CD14-positive monocyte (primary cell): ENCODE data around the gene LRP1B. TPM values are rescaled to one million over a fixed set of nuclear protein-coding genes. Genes with fewer than 3 reads are reported as not detected.

Experiments
- DNase-seq, 3 donors: peaks; one replicate each; pipeline ENCODE4 v3.0.0-alpha.2; 2011 to 2022
- H2AFZ ChIP-seq: 2 replicates; pipeline ENCODE4 v1.6.0; 2012; ENCODE audit warnings: mild to moderate bottlenecking, low read depth, low read length, inconsistent platforms; ENCODE audit not compliant: insufficient read depth, poor library complexity, severe bottlenecking
- H3K27ac ChIP-seq, 2 donors: 1 replicate in 1 of 2; 2 replicates in 1 of 2; pipeline ENCODE4 v1.5.1; 2012 to 2013; ENCODE audit warnings: low read length in 2 of 2, control low read depth in 1 of 2, inconsistent platforms in 1 of 2, low read depth in 1 of 2, mild to moderate bottlenecking in 1 of 2
- H3K27me3 ChIP-seq, 2 donors: one replicate each; pipeline versions ENCODE4 v1.6.0 to v1.6.1; 2011 to 2013; ENCODE audit warnings: low read length in 2 of 2; ENCODE audit not compliant: control insufficient read depth in 2 of 2, insufficient read depth in 2 of 2
- H3K36me3 ChIP-seq, 2 donors: replicated peaks in 1 of 2; 1 replicate in 1 of 2; 2 replicates in 1 of 2; pipeline versions ENCODE4 v1.5.1 to v1.6.1; 2012 to 2013; ENCODE audit warnings: low read length in 2 of 2, control low read depth in 1 of 2, inconsistent platforms in 1 of 2, mild to moderate bottlenecking in 1 of 2; ENCODE audit not compliant: insufficient read depth in 2 of 2, control insufficient read depth in 1 of 2
- H3K4me1 ChIP-seq, 2 donors: 1 replicate in 1 of 2; 2 replicates in 1 of 2; pipeline versions ENCODE4 v1.5.1 to v1.6.1; 2012 to 2013; ENCODE audit warnings: low read length in 2 of 2, control low read depth in 1 of 2, inconsistent platforms in 1 of 2, mild to moderate bottlenecking in 1 of 2, moderate library complexity in 1 of 2; ENCODE audit not compliant: insufficient read depth in 2 of 2, control insufficient read depth in 1 of 2
- H3K4me2 ChIP-seq: replicated peaks from 2 replicates; pipeline ENCODE3; 2012; ENCODE audit warnings: low read length, moderate library complexity, mild to moderate bottlenecking; ENCODE audit not compliant: poor library complexity, severe bottlenecking; ENCODE audit errors: extremely low read depth
- H3K4me3 ChIP-seq, 3 experiments: fragments of 200-600 bp in 1 of 3; sonication (generic) in 1 of 3; replicated peaks in 1 of 3; 1 replicate in 2 of 3; 2 replicates in 1 of 3; pipeline ENCODE4 v1.5.1; 2011 to 2013; ENCODE audit warnings: low read length in 3 of 3, mild to moderate bottlenecking in 3 of 3, control low read depth in 2 of 3, low read depth in 2 of 3, inconsistent platforms in 1 of 3, moderate library complexity in 1 of 3
- H3K79me2 ChIP-seq: 2 replicates; pipeline ENCODE4 v1.6.0; 2012; ENCODE audit warnings: mild to moderate bottlenecking, control low read depth, inconsistent platforms, low read length, moderate library complexity; ENCODE audit not compliant: insufficient read depth
- H3K9ac ChIP-seq: 2 replicates; pipeline ENCODE4 v1.6.0; 2017; ENCODE audit warnings: low read length, mild to moderate bottlenecking; ENCODE audit not compliant: insufficient read depth, poor library complexity, severe bottlenecking
- H3K9me3 ChIP-seq, 2 donors: replicated peaks in 1 of 2; 1 replicate in 1 of 2; 2 replicates in 1 of 2; pipeline versions ENCODE4 v1.5.1 to v1.6.1; 2012 to 2013; ENCODE audit warnings: low read length in 2 of 2, control low read depth in 1 of 2; ENCODE audit not compliant: control insufficient read depth in 1 of 2, insufficient read depth in 1 of 2
- H4K20me1 ChIP-seq: 2 replicates; pipeline ENCODE4 v1.6.0; 2012; ENCODE audit warnings: mild to moderate bottlenecking, low read length, control low read depth, moderate library complexity; ENCODE audit not compliant: insufficient read depth
- H3K27ac Mint-ChIP-seq, 7 donors: one replicate each; pipeline ENCODE4 v1.8.0; 2020; ENCODE audit warnings: mild to moderate bottlenecking in 7 of 7, mixed read lengths in 7 of 7, moderate library complexity in 6 of 7, inconsistent platforms in 2 of 7
- H3K27me3 Mint-ChIP-seq, 3 donors: one replicate each; pipeline ENCODE4 v1.8.0; 2021 to 2022; ENCODE audit warnings: low read depth in 3 of 3, mild to moderate bottlenecking in 3 of 3, mixed read lengths in 3 of 3, moderate library complexity in 3 of 3, inconsistent platforms in 1 of 3
- H3K36me3 Mint-ChIP-seq, 2 donors: one replicate each; pipeline ENCODE4 v1.8.0; 2020; ENCODE audit warnings: mixed read lengths in 2 of 2, inconsistent platforms in 1 of 2, mild to moderate bottlenecking in 1 of 2
- H3K4me1 Mint-ChIP-seq: one replicate; pipeline ENCODE4 v1.8.0; 2020; ENCODE audit warnings: mild to moderate bottlenecking, mixed read lengths
- H3K4me3 Mint-ChIP-seq, 2 donors: one replicate each; pipeline ENCODE4 v1.8.0; 2020; ENCODE audit warnings: mild to moderate bottlenecking in 2 of 2, mixed read lengths in 2 of 2, moderate library complexity in 1 of 2
- H3K9me3 Mint-ChIP-seq, 7 donors: one replicate each; pipeline ENCODE4 v1.8.0; 2020 to 2022; ENCODE audit warnings: mixed read lengths in 7 of 7, mild to moderate bottlenecking in 6 of 7, moderate library complexity in 6 of 7, inconsistent platforms in 2 of 7
- CTCF ChIP-seq: fragments of 200-600 bp; IDR thresholded peaks from one replicate; pipeline ENCODE4 v1.8.0; 2022; ENCODE audit warnings: antibody characterized with exemption, mild to moderate bottlenecking
- WGBS: methylation state at CpG from one replicate; pipeline ENCODE4 v1.1.5; 2013; ENCODE audit warnings: missing lambda C conversion rate; ENCODE audit not compliant: insufficient coverage; 5-methylcytosine and 5-hydroxymethylcytosine counted together
- intact Hi-C, 2 donors: fragments of 100-400 bp; cut with micrococcal nuclease; formaldehyde crosslinking; loops; one replicate each; pipeline versions ENCODE4 v1.15.0 to v1.15.1; 2023
- polyA plus RNA-seq, 3 donors: library from polyadenylated mRNA; depleted of rRNA in 1 of 3; unstranded in 2 of 3; stranded (reverse) in 1 of 3; fragments of 300-500 nt in 2 of 3; fragments of >200 nt in 1 of 3; fragmentation: Illumina TruSeq in 2 of 3; gene quantifications; 1 replicate in 2 of 3; 2 replicates in 1 of 3; pipeline ENCODE4 v1.2.3, GENCODE V29; 2012 to 2021

The LRP1B gene
- polyA plus RNA-seq, 3 donors, result not detected

GRCh38 chr2:141058556-141058955 is 1072.3 kb downstream of the LRP1B start:
- Histone ChIP-seq H2AFZ (no peak overlapping the region), H3K9ac (no peak overlapping the region), H3K9me3 (no peaks in the 10 kb centered on the region), H3K4me1 (no peaks in the 10 kb centered on the region), H4K20me1 (no peaks in the 10 kb centered on the region), H3K27ac (no peak overlapping the region), H3K4me3 (no peak overlapping the region), H3K4me2 (no peak overlapping the region), H3K27me3 (no peaks in the 10 kb centered on the region), H3K36me3 (no peaks in the 10 kb centered on the region), H3K79me2 (no peaks in the 10 kb centered on the region)
- intact Hi-C loops, result no loop called here
- H3K9me3 Mint-ChIP-seq, result peaks cover 0 to 2% (median 0%) of the 10 kb centered on the region in 7 donors
- no peak for DNase-seq
- WGBS, result 0% methylated on average over 2 of the region's 4 CpGs
- H3K4me1 Mint-ChIP-seq, result no peaks in the 10 kb centered on the region
- H3K36me3 Mint-ChIP-seq, result no peaks in the 10 kb centered on the region
- no peaks in the 10 kb centered on the region for H3K27me3 Mint-ChIP-seq
- no peak overlapping the region for H3K27ac Mint-ChIP-seq
- TF ChIP-seq CTCF, result no peak
- H3K4me3 Mint-ChIP-seq, result no peak overlapping the region

- Histone ChIP-seq H3K4me1 (no peaks in the 10 kb centered on the region), H3K79me2 (no peaks in the 10 kb centered on the region), H3K9me3 (no peaks in the 10 kb centered on the region), H2AFZ (no peak overlapping the region), H3K4me3 (no peak overlapping the region), H3K27me3 (no peaks in the 10 kb centered on the region), H3K27ac (no peak overlapping the region), H3K36me3 (no peaks in the 10 kb centered on the region), H3K4me2 (no peak overlapping the region), H3K9ac (no peak overlapping the region), H4K20me1 (no peaks in the 10 kb centered on the region)
- TF ChIP-seq CTCF, result no peak
- Mint-ChIP-seq H3K27me3 (no peaks in the 10 kb centered on the region), H3K4me1 (no peaks in the 10 kb centered on the region), H3K36me3 (no peaks in the 10 kb centered on the region), H3K9me3 (peaks cover 0 to 2% (median 0%) of the 10 kb centered on the region in 7 donors), H3K27ac (no peak overlapping the region), H3K4me3 (no peak overlapping the region)
- WGBS, result no CpG with 5 or more reads among the region's 1 CpG
- intact Hi-C loops, result no loop called here
- DNase-seq, result no peak
These were observed 1075.3 kb downstream of the LRP1B start for GRCh38 chr2:141055531-141055930.
